GM12878 (cell line): Measurements from ENCODE around the gene VIT. TPM values are rescaled to one million over a fixed set of nuclear protein-coding genes. Genes with fewer than 3 reads are reported as not detected.

Experiments used
- ATAC-seq: fragments of 200-7000 bp; cut with Tn5 transposase; 3 replicates; pipeline ENCODE4 v1.9.1; 2020; ENCODE audit warnings: mild to moderate bottlenecking, moderate library complexity
- BruUV-seq: library from RNA; stranded (reverse); fragments of 400-500 nt; replicated peaks from 2 replicates; lab custom pipeline; 2021; lab: Mats Ljungman, UMichigan
- CTCF ChIA-PET: fragments of 300-600 bp; sonication (Branson Sonifier 250); formaldehyde crosslinking; extraction: SDS; loops from one replicate; lab custom pipeline; 2021; ENCODE audit warnings: inconsistent platforms; lab: Yijun Ruan, JAX
- POLR2A ChIA-PET: fragments of 350-600 bp; formaldehyde crosslinking; extraction: SDS; loops from one replicate; lab custom pipeline; 2021; ENCODE audit warnings: inconsistent platforms; lab: Charles Lee
- RAD21 ChIA-PET: fragments of 300-600 bp; sonication (Branson Sonifier 250); formaldehyde crosslinking; loops from one replicate; lab custom pipeline; 2023; ENCODE audit warnings: antibody characterized with exemption; ENCODE audit not compliant: unreplicated experiment; lab: Charles Lee
- SMC1A ChIA-PET: fragments of 300-600 bp; sonication (Branson Sonifier 250); formaldehyde crosslinking; loops from one replicate; lab custom pipeline; 2023; ENCODE audit not compliant: unreplicated experiment, uncharacterized antibody; lab: Charles Lee
- DNase-seq: peaks from one replicate; pipeline ENCODE4 v3.0.0-alpha.2; 2011; ENCODE audit warnings: low read depth, low spot score
- FAIRE-seq: peaks from 3 replicates; lab custom pipeline; 2011; peaks lifted over from hg19 to GRCh38; lab: Jason Lieb, UNC
- H2AFZ ChIP-seq: 2 replicates; pipeline ENCODE4 v1.6.0; 2011; ENCODE audit warnings: low read depth, low read length, control low read depth; ENCODE audit not compliant: control insufficient read depth
- H3K27ac ChIP-seq: 2 replicates; pipeline ENCODE4 v1.5.1; 2011; ENCODE audit warnings: control low read depth; ENCODE audit not compliant: control insufficient read depth, insufficient read depth
- H3K27me3 ChIP-seq, 2 experiments: replicated peaks in 1 of 2; 2 replicates each; pipeline versions ENCODE4 v1.6.0 to v1.6.1; 2011; ENCODE audit warnings: low read length in 1 of 2; ENCODE audit not compliant: control insufficient read depth in 2 of 2, insufficient read depth in 2 of 2
- H3K36me3 ChIP-seq, 2 experiments: 2 replicates each; pipeline ENCODE4 v1.5.1; 2011; ENCODE audit warnings: low read length in 1 of 2; ENCODE audit not compliant: control insufficient read depth in 2 of 2, insufficient read depth in 2 of 2
- H3K4me1 ChIP-seq: 2 replicates; pipeline ENCODE4 v1.6.1; 2011; ENCODE audit warnings: mild to moderate bottlenecking, low read length, moderate library complexity, mixed read lengths; ENCODE audit not compliant: control insufficient read depth, insufficient read depth
- H3K4me2 ChIP-seq: 2 replicates; pipeline ENCODE4 v1.6.0; 2011; ENCODE audit warnings: control low read depth; ENCODE audit not compliant: control insufficient read depth, insufficient read depth
- H3K4me3 ChIP-seq: fragments of 200-600 bp; sonication (generic); 2 replicates; pipeline ENCODE4 v1.5.1; 2016
- H3K79me2 ChIP-seq: 2 replicates; pipeline ENCODE4 v1.6.0; 2011; ENCODE audit warnings: low read length; ENCODE audit not compliant: control insufficient read depth, insufficient read depth
- H3K9ac ChIP-seq: 2 replicates; pipeline ENCODE4 v1.8.0; 2011; ENCODE audit warnings: low read length, control low read depth, mixed read lengths; ENCODE audit not compliant: control insufficient read depth, insufficient read depth
- H3K9me3 ChIP-seq: replicated peaks from 3 replicates; pipeline ENCODE4 v1.5.1; 2011; ENCODE audit warnings: mild to moderate bottlenecking, low read length; ENCODE audit not compliant: control insufficient read depth, insufficient read depth
- H4K20me1 ChIP-seq: 2 replicates; pipeline ENCODE4 v1.6.0; 2011; ENCODE audit not compliant: control insufficient read depth, insufficient read depth
- CBFB ChIP-seq: IDR thresholded peaks from 2 replicates; pipeline ENCODE4 v1.6.1; 2016; ENCODE audit warnings: antibody characterized with exemption, low read depth
- HSF1 ChIP-seq: fragments of 150-350 bp; IDR thresholded peaks from 2 replicates; pipeline ENCODE4 v1.6.1; 2014; ENCODE audit warnings: mild to moderate bottlenecking, low read depth, low read length
- MYB ChIP-seq: fragments of 150-350 bp; IDR thresholded peaks from 2 replicates; pipeline ENCODE4 v1.6.1; 2014; ENCODE audit warnings: mild to moderate bottlenecking, low read depth, low read length, borderline replicate concordance
- NFYA ChIP-seq: IDR thresholded peaks from 2 replicates; pipeline ENCODE4 v1.6.1; 2011; ENCODE audit warnings: low read depth, mild to moderate bottlenecking, low read length, improper control_type of control experiment, borderline replicate concordance
- SIN3A ChIP-seq: IDR thresholded peaks from 2 replicates; pipeline ENCODE4 v1.6.1; 2012; ENCODE audit warnings: low read depth, low read length, improper control_type of control experiment
- TCF7 ChIP-seq: IDR thresholded peaks from 2 replicates; pipeline ENCODE4 v1.6.1; 2014; ENCODE audit warnings: antibody characterized with exemption, borderline replicate concordance
- ZNF217 ChIP-seq: fragments of 450-650 bp; IDR thresholded peaks from 2 replicates; pipeline ENCODE4 v1.6.1; 2017; ENCODE audit warnings: antibody characterized with exemption, mild to moderate bottlenecking
- ZSCAN29 ChIP-seq: fragments of 450-650 bp; IDR thresholded peaks from 2 replicates; pipeline ENCODE4 v1.6.1; 2017; ENCODE audit warnings: mild to moderate bottlenecking, moderate library complexity
- WGBS: methylation state at CpG from one replicate; pipeline ENCODE4 v1.1.6; 2016; ENCODE audit warnings: low lambda C conversion rate; ENCODE audit not compliant: insufficient replicate concordance, insufficient coverage; ENCODE audit errors: missing lambda C conversion rate; 5-methylcytosine and 5-hydroxymethylcytosine counted together
- in situ Hi-C: fragments of 300-500 bp; cut with MboI; formaldehyde crosslinking; loops from 9 replicates; pipeline ENCODE4 v1.14.3; 2018; ENCODE audit warnings: mixed read lengths
- intact Hi-C: fragments of 100-400 bp; cut with micrococcal nuclease; formaldehyde crosslinking; loops from one replicate; pipeline ENCODE4 v1.14.2; 2022; ENCODE audit not compliant: unreplicated experiment
- polyA plus RNA-seq, 11 experiments: library from polyadenylated mRNA; depleted of rRNA in 4 of 11; unstranded in 6 of 11; stranded (reverse) in 5 of 11; fragments of >200 nt; fragmentation: Nextera tagmentation in 4 of 11; fragmentation: Illumina TruSeq in 1 of 11; extraction: Ambion mirVana in 4 of 11; extraction: Trizol in 1 of 11; gene quantifications; 1 replicate in 1 of 11; 2 replicates in 10 of 11; pipeline versions ENCODE4 v1.2.1 to v1.2.3, GENCODE V29; 2011 to 2016; ENCODE audit warnings: inconsistent platforms in 2 of 11, missing spikeins in 2 of 11, low read depth in 1 of 11
- total RNA-seq, 4 experiments: library from RNA; depleted of rRNA in 3 of 4; stranded (reverse); fragments of >200 nt in 3 of 4; fragmentation: Illumina TruSeq in 1 of 4; extraction: Trizol in 1 of 4; gene quantifications; 2 replicates each; pipeline versions ENCODE4 v1.2.1 to v1.2.3, GENCODE V29; 2013 to 2021

Gene VIT
- total and polyA plus RNA-seq, 10 of the 15 experiments (the other 5 are each of a cell fraction or from before 2014, with no cell fraction given), result 0.05 to 0.14 TPM; not detected in 8

GRCh38 chr2:36710858-36711515 is 14.5 kb downstream of the VIT start:
- H3K4me1 ChIP-seq, result no peaks in the 10 kb centered on the region
- no peaks in the 10 kb centered on the region for H3K9me3 ChIP-seq
- RAD21 ChIA-PET, result no interaction called here
- no peak overlapping the region for H2AFZ ChIP-seq
- no peak overlapping the region for H3K27ac ChIP-seq
- SMC1A ChIA-PET, result no interaction called here
- no peaks in the 10 kb centered on the region for H3K79me2 ChIP-seq
- H3K27me3 ChIP-seq, result no peaks in the 10 kb centered on the region
- 29% methylated on average over 2 of the region's 2 CpGs for WGBS
- intact Hi-C loops, result no loop called here
- FAIRE-seq (no peak), ATAC-seq (no peak), DNase-seq (no peak)
- H3K36me3 ChIP-seq, result no peaks in the 10 kb centered on the region
- BruUV-seq, result no TSS peak
- no peak for TF ChIP-seq SIN3A
- TF ChIP-seq HSF1, result no peak
- no peak for TF ChIP-seq CBFB
- no peak for TF ChIP-seq ZSCAN29
- TF ChIP-seq, all 136 proteins: peak for 0
- in situ Hi-C loops, result no loop called here
- no peak overlapping the region for H3K4me2 ChIP-seq
- no peaks in the 10 kb centered on the region for H4K20me1 ChIP-seq
- no peak overlapping the region for H3K9ac ChIP-seq
- CTCF ChIA-PET, result no interaction called here
- no peak overlapping the region for H3K4me3 ChIP-seq
- POLR2A ChIA-PET, result no interaction called here

- H4K20me1 ChIP-seq, result no peaks in the 10 kb centered on the region
- BruUV-seq, result no TSS peak
- H3K4me2 ChIP-seq, result no peak overlapping the region
- no peak for DNase-seq
- no peaks in the 10 kb centered on the region for H3K79me2 ChIP-seq
- CTCF ChIA-PET, result no interaction called here
- in situ Hi-C loops (no loop called here), intact Hi-C loops (no loop called here)
- FAIRE-seq, result no peak
- RAD21 ChIA-PET, result no interaction called here
- H3K27me3 ChIP-seq, result no peaks in the 10 kb centered on the region
- no peak overlapping the region for H3K4me3 ChIP-seq
- H2AFZ ChIP-seq, result no peak overlapping the region
- H3K36me3 ChIP-seq, result no peaks in the 10 kb centered on the region
- H3K9ac ChIP-seq, result no peak overlapping the region
- no peak overlapping the region for H3K27ac ChIP-seq
- ATAC-seq, result no peak
- SMC1A ChIA-PET, result interaction anchor here (1.3 kb wide), 1 partner anchor 15 kb away, joined by 3 read pairs; the partner anchor contains the start of gene VIT
- 23% methylated on average over 5 of the region's 5 CpGs for WGBS
- TF ChIP-seq TCF7 (no peak), NFYA (no peak), ZNF217 (no peak), MYB (no peak)
- no peaks in the 10 kb centered on the region for H3K4me1 ChIP-seq
- H3K9me3 ChIP-seq, result no peaks in the 10 kb centered on the region
- POLR2A ChIA-PET, result no interaction called here
These were observed 15.3 kb downstream of the VIT start for GRCh38 chr2:36711741-36712314.
